Measurements from ENCODE around the gene FKBP8. TPM values are rescaled to one million over a fixed set of nuclear protein-coding genes. Genes with fewer than 3 reads are reported as not detected.
"Not testable (repeated sequence)": the region's sequence is repeated elsewhere in the genome, so short reads cannot be mapped to it uniquely, and the experiment has no call there.

The FKBP8 gene
- total RNA-seq, 2 donors from 2014 or later = 169 to 174 TPM

- intact Hi-C loops (cut with DNase I) = loop anchor here in 1 of 2 donors (10.0 kb wide), 1 partner anchor 104 kb away; no protein-coding TSS in a partner anchor
- no peak for DNase-seq
- ATAC-seq = no peak
These were observed 25.0 kb upstream of the FKBP8 start for GRCh38 chr19:18568367-18568766.

GRCh38 chr19:18566953-18567352, 23.6 kb upstream of the FKBP8 start:
- intact Hi-C loops (cut with DNase I) = loop anchor here in 1 of 2 donors (10.0 kb wide), 1 partner anchor 102 kb away; no protein-coding TSS in a partner anchor
- ATAC-seq (no peak), DNase-seq (no peak)

GRCh38 chr19:18562086-18562485, 18.7 kb upstream of the FKBP8 start:
- ATAC-seq (peak; percentile 28 to 33), DNase-seq (peak; percentile 83)
- intact Hi-C loops (cut with DNase I) = loop anchor here in 1 of 2 donors (10.0 kb wide), 1 partner anchor 97 kb away; no protein-coding TSS in a partner anchor

GRCh38 chr19:18559685-18560084, 16.3 kb upstream of the FKBP8 start:
- intact Hi-C loops (cut with DNase I) = loop anchor here in 1 of 2 donors (10.0 kb wide), 1 partner anchor 95 kb away; no protein-coding TSS in a partner anchor
- no peak for ATAC-seq
- no peak for DNase-seq

GRCh38 chr19:18558604-18559003, 15.2 kb upstream of the FKBP8 start:
- ATAC-seq (no peak), DNase-seq (no peak)
- intact Hi-C loops (cut with DNase I) = no loop called here

GRCh38 chr19:18558202-18558555, 14.8 kb upstream of the FKBP8 start:
- DNase-seq (no peak), ATAC-seq (peak in 1 of 2 donors; percentile 1)
- intact Hi-C loops (cut with DNase I) = no loop called here

- intact Hi-C loops (cut with DNase I) = no loop called here
- ATAC-seq (peak; percentile 99), DNase-seq (peak; percentile 99)
These were observed 14.2 kb upstream of the FKBP8 start, which contains the start of gene KXD1 for GRCh38 chr19:18557411-18558201. KXD1 (plus strand) TSS chr19:18557870; CDS start chr19:18562057, 4,187 bp downstream.

GRCh38 chr19:18551631-18552030, 8.3 kb upstream of the FKBP8 start:
- no peak for ATAC-seq
- intact Hi-C loops (cut with DNase I) = no loop called here
- DNase-seq = no peak

GRCh38 chr19:18543814-18544475, 572 bp upstream of the FKBP8 start:
- intact Hi-C loops (cut with DNase I) = no loop called here
- ATAC-seq (peak; percentile 31 to 81), DNase-seq (no peak)

- intact Hi-C loops (cut with DNase I) = no loop called here
- no peak for ATAC-seq
These were observed 1.1 kb downstream of the FKBP8 start for GRCh38 chr19:18541992-18542940.

GRCh38 chr19:18541258-18541991, 1.9 kb downstream of the FKBP8 start:
- intact Hi-C loops (cut with DNase I) = no loop called here
- ATAC-seq = no peak
- no peak for DNase-seq

More at GRCh38 chr19:18541992-18542940, 1.1 kb downstream of the FKBP8 start:
- DNase-seq = no peak

GRCh38 chr19:18540200-18540599, 3.2 kb downstream of the FKBP8 start:
- DNase-seq; intact Hi-C loops (cut with DNase I): not testable (repeated sequence)

GRCh38 chr19:18539372-18539771, 4.0 kb downstream of the FKBP8 start:
- intact Hi-C loops (cut with DNase I) = no loop called here
- DNase-seq = no peak
- ATAC-seq = no peak

More at GRCh38 chr19:18540200-18540599, 3.2 kb downstream of the FKBP8 start:
- not testable (repeated sequence) for ATAC-seq

GRCh38 chr19:18538115-18538514, 5.3 kb downstream of the FKBP8 start:
- ATAC-seq = no peak
- no peak for DNase-seq
- intact Hi-C loops (cut with DNase I) = no loop called here

- ATAC-seq = no peak
- intact Hi-C loops (cut with DNase I) = no loop called here
- DNase-seq = no peak
These were observed 5.9 kb downstream of the FKBP8 start for GRCh38 chr19:18537431-18537830.

- DNase-seq (no peak), ATAC-seq (no peak)
- intact Hi-C loops (cut with DNase I) = no loop called here
These were observed 6.9 kb downstream of the FKBP8 start for GRCh38 chr19:18536475-18536874.

- DNase-seq (no peak), ATAC-seq (no peak)
- intact Hi-C loops (cut with DNase I) = no loop called here
These were observed 10.3 kb downstream of the FKBP8 start for GRCh38 chr19:18533058-18533457.

- ATAC-seq (peak in 1 of 2 donors; percentile 21), DNase-seq (no peak)
These were observed 11.0 kb downstream of the FKBP8 start for GRCh38 chr19:18532168-18532890.

More at GRCh38 chr19:18532168-18532890, 11.0 kb downstream of the FKBP8 start:
- intact Hi-C loops (cut with DNase I) = no loop called here

All from left cardiac atrium (tissue), 4 donors.